ENCODE results near the gene WDR59.
A peak's percentile ranks its signal among the peaks of the same experiment; 100 is the strongest.
"Not testable (repeated sequence)": the region's sequence is repeated elsewhere in the genome, so short reads cannot be mapped to it uniquely, and the experiment has no call there.

WDR59 gene

GRCh38 chr16:74984529-74985296 is at the start of gene WDR59:
TSS of gene WDR59 (minus strand) at chr16:74985123. CDS start at chr16:74985017, 106 bp downstream.
- DNase-seq, result peak; percentile 99

GRCh38 chr16:75032655-75033054 is 47.7 kb upstream of the WDR59 start:
- no peak for DNase-seq

GRCh38 chr16:75029854-75030253 is 44.9 kb upstream of the WDR59 start:
- DNase-seq, result no peak

- DNase-seq, result no peak
Measured at GRCh38 chr16:75028544-75029135, 43.7 kb upstream of the WDR59 start.

GRCh38 chr16:75027520-75028300 is 42.8 kb upstream of the WDR59 start:
- no peak for DNase-seq

- no peak for DNase-seq
Measured at GRCh38 chr16:75026892-75027391, 42.0 kb upstream of the WDR59 start.

GRCh38 chr16:75026239-75026891 is 41.4 kb upstream of the WDR59 start:
- DNase-seq, result not testable (repeated sequence)

- no peak for DNase-seq
Measured at GRCh38 chr16:75025761-75026160, 40.8 kb upstream of the WDR59 start.

GRCh38 chr16:75024594-75024993 is 39.7 kb upstream of the WDR59 start:
- DNase-seq, result no peak

- no peak for DNase-seq
Measured at GRCh38 chr16:75024182-75024581, 39.3 kb upstream of the WDR59 start.

GRCh38 chr16:75023009-75023408 is 38.1 kb upstream of the WDR59 start:
- no peak for DNase-seq

GRCh38 chr16:75022567-75022966 is 37.6 kb upstream of the WDR59 start:
- DNase-seq, result no peak

- DNase-seq, result no peak
Measured at GRCh38 chr16:75021410-75021809, 36.5 kb upstream of the WDR59 start.

- no peak for DNase-seq
Measured at GRCh38 chr16:75019586-75019985, 34.7 kb upstream of the WDR59 start.

GRCh38 chr16:75019007-75019406 is 34.1 kb upstream of the WDR59 start:
- DNase-seq, result no peak

GRCh38 chr16:75017670-75018525 is 33.0 kb upstream of the WDR59 start:
- no peak for DNase-seq

- DNase-seq, result not testable (repeated sequence)
Measured at GRCh38 chr16:75016451-75017081, 31.6 kb upstream of the WDR59 start.

- no peak for DNase-seq
Measured at GRCh38 chr16:75014318-75014717, 29.4 kb upstream of the WDR59 start.

- DNase-seq, result not testable (repeated sequence)
Measured at GRCh38 chr16:75013123-75013522, 28.2 kb upstream of the WDR59 start.

- no peak for DNase-seq
Measured at GRCh38 chr16:75012380-75013081, 27.6 kb upstream of the WDR59 start.
